ENCODE data around the gene C17orf78. TPM values are rescaled to one million over a fixed set of nuclear protein-coding genes. Genes with fewer than 3 reads are reported as not detected.

Gene C17orf78
- total and polyA plus RNA-seq, 9 donors: not detected

- intact Hi-C loops (cut with DNase I): no loop called here
- TF ChIP-seq POLR2A (IDR thresholded peaks at IDR 0.05) (no peak), EP300 (IDR thresholded peaks at IDR 0.05) (no peak)
- TF ChIP-seq, protein P1, sequence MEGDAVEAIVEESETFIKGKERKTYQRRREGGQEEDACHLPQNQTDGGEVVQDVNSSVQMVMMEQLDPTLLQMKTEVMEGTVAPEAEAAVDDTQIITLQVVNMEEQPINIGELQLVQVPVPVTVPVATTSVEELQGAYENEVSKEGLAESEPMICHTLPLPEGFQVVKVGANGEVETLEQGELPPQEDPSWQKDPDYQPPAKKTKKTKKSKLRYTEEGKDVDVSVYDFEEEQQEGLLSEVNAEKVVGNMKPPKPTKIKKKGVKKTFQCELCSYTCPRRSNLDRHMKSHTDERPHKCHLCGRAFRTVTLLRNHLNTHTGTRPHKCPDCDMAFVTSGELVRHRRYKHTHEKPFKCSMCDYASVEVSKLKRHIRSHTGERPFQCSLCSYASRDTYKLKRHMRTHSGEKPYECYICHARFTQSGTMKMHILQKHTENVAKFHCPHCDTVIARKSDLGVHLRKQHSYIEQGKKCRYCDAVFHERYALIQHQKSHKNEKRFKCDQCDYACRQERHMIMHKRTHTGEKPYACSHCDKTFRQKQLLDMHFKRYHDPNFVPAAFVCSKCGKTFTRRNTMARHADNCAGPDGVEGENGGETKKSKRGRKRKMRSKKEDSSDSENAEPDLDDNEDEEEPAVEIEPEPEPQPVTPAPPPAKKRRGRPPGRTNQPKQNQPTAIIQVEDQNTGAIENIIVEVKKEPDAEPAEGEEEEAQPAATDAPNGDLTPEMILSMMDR (IDR thresholded peaks at IDR 0.05): no peak
- no peak overlapping the region for H3K4me3 ChIP-seq
- H3K36me3 ChIP-seq: peaks cover 2% of the 10 kb centered on the region
- no peak overlapping the region for H3K27ac ChIP-seq
- no peaks in the 10 kb centered on the region for H3K4me1 ChIP-seq (ENCODE audit: insufficient read depth)
- DNase-seq: no peak
- WGBS, 3 donors: 69 to 77% (median 76%) methylated on average over 2 of the region's 2 CpGs
- H3K27me3 ChIP-seq: no peaks in the 10 kb centered on the region
- H3K9me3 ChIP-seq: no peaks in the 10 kb centered on the region
These were observed 42.1 kb downstream of the C17orf78 start for GRCh38 chr17:37417852-37418251.

GRCh38 chr17:37422971-37423625, 47.3 kb downstream of the C17orf78 start:
- H3K4me1 ChIP-seq (ENCODE audit: insufficient read depth): no peaks in the 10 kb centered on the region
- DNase-seq: no peak
- 69 to 84% (median 79%) methylated on average over 4 of the region's 4 CpGs for WGBS, 3 donors
- H3K27me3 ChIP-seq: no peaks in the 10 kb centered on the region
- TF ChIP-seq EP300 (IDR thresholded peaks at IDR 0.05) (no peak), POLR2A (IDR thresholded peaks at IDR 0.05) (no peak)
- TF ChIP-seq, protein P1 (IDR thresholded peaks at IDR 0.05): no peak
- H3K36me3 ChIP-seq: no peaks in the 10 kb centered on the region
- no peak overlapping the region for H3K27ac ChIP-seq
- no peak overlapping the region for H3K4me3 ChIP-seq
- no peaks in the 10 kb centered on the region for H3K9me3 ChIP-seq
- intact Hi-C loops (cut with DNase I): no loop called here

- no peaks in the 10 kb centered on the region for H3K27me3 ChIP-seq
- no peaks in the 10 kb centered on the region for H3K9me3 ChIP-seq
- intact Hi-C loops (cut with DNase I): no loop called here
- H3K27ac ChIP-seq: no peak overlapping the region
- 93 to 96% (median 93%) methylated on average over 1 of the region's 1 CpG for WGBS, 3 donors
- no peaks in the 10 kb centered on the region for H3K36me3 ChIP-seq
- H3K4me1 ChIP-seq (ENCODE audit: insufficient read depth): no peaks in the 10 kb centered on the region
- TF ChIP-seq, protein P1 (IDR thresholded peaks at IDR 0.05): no peak
- TF ChIP-seq POLR2A (IDR thresholded peaks at IDR 0.05) (no peak), EP300 (IDR thresholded peaks at IDR 0.05) (no peak)
- no peak overlapping the region for H3K4me3 ChIP-seq
- no peak for DNase-seq
These were observed 49.5 kb downstream of the C17orf78 start for GRCh38 chr17:37425268-37425667.

GRCh38 chr17:37429039-37429438, 53.3 kb downstream of the C17orf78 start:
- TF ChIP-seq EP300 (IDR thresholded peaks at IDR 0.05) (no peak), POLR2A (IDR thresholded peaks at IDR 0.05) (no peak)
- TF ChIP-seq, protein P1 (IDR thresholded peaks at IDR 0.05): no peak
- WGBS, 3 donors: 86 to 100% (median 96%) methylated on average over 3 of the region's 3 CpGs
- no peaks in the 10 kb centered on the region for H3K36me3 ChIP-seq
- H3K4me3 ChIP-seq: no peak overlapping the region
- no peaks in the 10 kb centered on the region for H3K27me3 ChIP-seq
- intact Hi-C loops (cut with DNase I): no loop called here
- H3K27ac ChIP-seq: no peak overlapping the region
- DNase-seq: no peak
- no peaks in the 10 kb centered on the region for H3K4me1 ChIP-seq (ENCODE audit: insufficient read depth)
- H3K9me3 ChIP-seq: no peaks in the 10 kb centered on the region

Data from ovary (tissue), 9 donors.